Activated effector memory CD4-positive, alpha-beta T cell treated with anti-CD3 and anti-CD28 coated beads, Interleukin-2, amount 50 U/mL, for 16 hours (primary cell): ENCODE measurements around the gene SPAG6.
"Not testable (repeated sequence)": the region's sequence is repeated elsewhere in the genome, so short reads cannot be mapped to it uniquely, and the experiment has no call there.

Experiments
- DNase-seq: peaks from one replicate; pipeline ENCODE4 v3.0.0-alpha.2; 2020

SPAG6 gene

GRCh38 chr10:22343731-22344130, 1.6 kb upstream of the SPAG6 start:
- no peak for DNase-seq

DNA sequence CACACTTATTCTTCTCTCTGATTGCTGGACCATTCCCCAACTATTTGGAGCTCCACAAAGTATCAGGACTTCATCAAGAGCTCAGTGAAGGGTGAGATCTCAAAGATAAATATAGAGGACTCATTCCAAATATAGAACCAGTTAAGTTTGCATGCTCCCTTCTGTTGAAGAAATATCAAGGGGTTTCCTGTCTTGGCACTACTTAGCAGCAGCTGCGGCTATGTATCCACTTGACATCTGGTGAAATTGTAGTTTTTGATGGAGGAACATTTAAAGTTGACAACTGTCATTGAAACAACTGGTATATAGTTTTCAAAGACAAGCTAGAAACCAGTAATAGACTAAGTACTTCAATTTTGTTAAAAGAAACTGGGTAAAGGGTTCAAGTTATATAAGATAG, 1.0 kb upstream of the SPAG6 start:
- no peak for DNase-seq

- no peak for DNase-seq
These were observed 455 bp upstream of the SPAG6 start for GRCh38 chr10:22344781-22345300.

GRCh38 chr10:22346096-22346661, 883 bp downstream of the SPAG6 start:
- DNase-seq, result no peak

- no peak for DNase-seq
These were observed 4.5 kb downstream of the SPAG6 start for GRCh38 chr10:22349755-22350154.

DNA sequence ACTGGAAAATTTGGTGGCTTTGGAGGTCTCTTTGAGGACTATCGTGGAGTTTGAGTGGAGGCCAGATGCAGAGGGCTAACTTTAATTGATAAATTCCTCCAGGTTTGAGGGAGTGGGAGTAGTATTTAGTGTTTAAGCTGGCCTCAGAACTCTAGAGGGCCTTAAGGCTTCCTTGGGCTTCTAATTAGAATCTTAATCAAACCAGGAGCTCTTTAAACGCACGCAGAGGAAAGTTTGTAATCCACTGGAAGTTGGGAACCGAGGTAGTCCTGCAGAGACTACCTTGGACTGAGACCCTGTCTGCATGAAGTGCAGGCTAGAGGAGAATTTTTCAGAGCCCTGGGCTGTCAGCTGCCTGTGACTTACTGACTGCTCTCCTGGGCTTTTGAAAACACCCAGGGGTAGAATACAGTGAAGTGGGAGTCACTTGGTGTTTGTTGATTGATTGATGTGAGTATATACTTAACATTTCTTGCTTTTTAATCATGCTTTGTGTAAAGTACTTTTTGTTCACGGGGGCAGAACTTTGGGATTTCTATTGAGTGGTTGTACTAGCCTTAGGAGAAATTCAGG, 5.9 kb downstream of the SPAG6 start:
- no peak for DNase-seq

- no peak for DNase-seq
These were observed 11.1 kb downstream of the SPAG6 start for GRCh38 chr10:22356324-22356873.

- not testable (repeated sequence) for DNase-seq
These were observed 12.5 kb downstream of the SPAG6 start for GRCh38 chr10:22357770-22358169.

GRCh38 chr10:22363305-22363704, 18.0 kb downstream of the SPAG6 start:
- no peak for DNase-seq

GRCh38 chr10:22364407-22365140, 19.3 kb downstream of the SPAG6 start:
- DNase-seq, result no peak

DNA sequence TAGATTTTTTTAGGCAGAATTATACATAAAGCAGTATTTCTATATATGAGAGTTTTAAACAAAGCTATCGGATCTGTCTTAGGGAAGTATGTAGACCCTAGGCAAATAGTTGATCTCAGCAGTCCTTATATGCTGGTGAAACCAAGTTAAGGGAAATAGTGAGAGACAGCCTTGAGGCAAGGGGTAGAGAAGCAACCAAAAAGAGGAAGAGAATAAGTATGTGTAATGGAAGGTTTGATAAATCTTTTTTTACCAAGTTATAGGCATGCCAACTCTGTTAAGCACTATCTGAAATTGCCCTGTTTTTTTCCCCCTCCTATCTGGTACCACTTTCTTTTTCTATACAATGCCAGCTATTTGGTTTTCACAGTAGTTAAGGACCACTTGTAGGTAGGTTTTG, 19.9 kb downstream of the SPAG6 start:
- DNase-seq, result no peak

DNA sequence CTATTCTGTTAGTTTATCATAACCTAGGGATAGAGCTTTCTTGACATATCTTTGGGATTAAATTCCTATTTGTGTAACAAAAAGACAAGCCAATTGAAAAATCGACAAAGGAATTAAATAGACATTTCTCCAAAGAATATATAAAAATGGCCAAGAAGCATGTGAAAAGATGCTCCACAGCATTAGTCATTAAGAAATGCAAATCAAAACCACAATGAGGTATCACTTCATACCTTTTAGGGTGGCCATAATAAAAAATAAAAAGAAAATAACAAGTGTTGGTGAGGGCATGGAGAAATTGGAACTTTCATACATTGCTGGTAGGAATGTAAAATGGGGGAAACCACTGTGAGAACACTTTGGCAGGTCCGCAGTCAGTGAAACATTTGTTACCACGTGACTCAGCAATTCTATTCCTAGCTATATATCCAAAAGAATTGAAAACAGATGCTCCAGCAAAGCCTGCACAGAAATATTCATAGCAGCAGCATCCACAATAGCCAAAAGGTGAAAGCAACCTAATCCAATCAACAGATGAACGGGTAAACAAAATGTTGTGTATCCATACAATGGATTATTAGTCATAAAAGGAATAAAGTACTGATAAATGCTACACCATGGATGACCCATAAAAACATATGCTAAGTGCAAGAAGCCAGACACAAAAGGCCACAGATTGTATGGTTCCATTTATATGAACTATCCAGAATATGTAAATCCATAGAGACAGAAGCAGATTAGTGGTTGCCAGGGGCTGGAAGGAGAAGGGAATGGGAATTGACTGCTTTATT, 20.5 kb downstream of the SPAG6 start:
- no peak for DNase-seq

DNA sequence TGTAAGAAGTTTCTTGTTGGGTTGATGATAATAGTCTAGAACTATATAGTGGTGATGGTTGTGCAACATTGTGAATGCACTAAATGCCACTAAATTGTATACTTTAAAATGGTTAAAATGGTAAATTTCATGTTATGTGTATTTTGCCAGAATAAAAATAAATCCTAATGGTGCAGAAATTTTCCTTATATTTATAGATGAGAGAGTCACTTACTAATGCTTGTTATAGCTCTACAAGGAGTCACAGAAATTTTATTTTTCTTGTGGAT, 21.1 kb downstream of the SPAG6 start:
- DNase-seq, result no peak

DNA sequence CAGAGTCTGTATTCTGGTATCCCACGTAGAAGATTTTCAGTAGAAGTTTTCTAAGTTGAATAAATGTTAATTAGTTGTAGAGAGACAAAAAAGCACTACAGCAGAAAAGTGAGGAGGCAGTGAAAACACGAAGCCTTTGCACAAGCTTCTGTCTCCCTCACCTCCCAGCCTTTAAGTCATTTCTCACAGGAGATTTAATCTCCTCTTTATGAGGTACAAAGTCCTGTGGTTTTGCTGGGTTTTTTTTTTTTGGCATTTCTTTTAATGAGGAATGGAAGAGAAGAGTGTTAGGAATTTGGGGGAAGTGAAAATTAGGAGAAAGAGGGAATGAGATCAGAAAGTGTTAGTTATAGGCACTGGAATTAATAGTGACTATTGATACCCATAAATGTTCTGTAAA, 21.5 kb downstream of the SPAG6 start:
- no peak for DNase-seq

GRCh38 chr10:22367471-22367870, 22.2 kb downstream of the SPAG6 start:
- no peak for DNase-seq

DNA sequence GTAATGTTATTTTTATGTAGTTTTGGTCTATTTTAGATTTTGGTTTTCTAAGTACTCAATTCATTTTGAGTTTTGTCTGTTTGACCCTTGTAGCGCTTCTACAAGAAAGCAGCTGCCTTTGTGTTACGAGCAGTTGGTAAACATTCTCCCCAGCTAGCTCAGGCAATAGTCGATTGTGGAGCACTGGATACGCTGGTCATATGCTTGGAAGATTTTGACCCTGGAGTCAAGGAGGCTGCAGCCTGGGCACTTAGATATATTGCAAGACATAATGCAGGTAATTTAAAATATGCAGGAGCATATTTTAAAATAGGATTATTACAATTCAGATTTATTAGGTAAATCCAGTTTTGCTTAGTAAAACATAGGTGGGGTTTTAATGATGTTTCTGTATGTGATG, 23.1 kb downstream of the SPAG6 start:
- no peak for DNase-seq

DNA sequence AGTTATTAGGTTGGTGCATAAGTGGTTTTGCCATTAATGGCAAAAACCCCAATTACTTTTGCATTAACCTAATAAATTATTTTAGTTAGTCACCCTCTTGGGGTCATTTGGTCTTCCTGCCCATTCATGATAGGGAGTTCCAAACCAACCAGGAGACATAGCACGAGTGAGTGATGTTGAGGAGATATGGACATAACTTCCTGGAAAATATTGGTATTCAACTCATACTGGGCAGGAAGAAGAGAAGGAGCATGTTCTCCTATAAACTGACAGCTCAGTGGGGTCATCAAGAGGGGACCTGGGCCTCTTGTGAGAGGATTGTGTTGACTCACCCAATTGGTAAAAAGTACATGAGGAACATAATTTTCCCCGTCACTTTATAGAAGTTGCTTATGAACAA, 23.7 kb downstream of the SPAG6 start:
- DNase-seq, result no peak

DNA sequence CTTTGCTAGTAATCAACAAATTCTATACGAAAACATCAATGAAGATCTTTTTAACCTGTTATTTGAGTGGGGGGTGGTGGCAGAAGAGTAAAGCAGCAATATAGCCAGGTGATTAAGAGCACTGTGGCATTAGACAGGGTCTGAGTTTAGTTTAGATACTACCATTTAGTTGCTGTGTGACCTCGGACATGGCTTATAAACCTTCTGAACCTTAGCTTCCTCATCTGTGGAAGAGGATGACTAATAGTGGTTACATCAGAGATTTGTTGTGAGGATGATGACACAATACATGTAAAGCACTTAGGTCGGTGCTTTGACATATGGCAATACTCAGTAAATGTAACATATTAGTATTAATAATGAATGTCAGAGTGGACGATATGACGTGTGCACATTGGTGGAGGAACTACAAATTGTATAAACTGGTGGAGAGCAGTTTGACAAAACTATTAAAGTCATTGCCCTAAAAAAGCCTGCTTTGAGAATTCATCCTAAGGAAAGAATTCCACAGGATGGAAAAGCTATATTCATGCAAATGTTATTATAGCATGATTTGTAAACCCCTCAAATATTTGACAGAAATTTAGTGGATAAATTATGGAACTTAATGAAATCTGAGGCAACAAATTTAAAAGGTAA, 24.3 kb downstream of the SPAG6 start:
- DNase-seq, result no peak

GRCh38 chr10:22370320-22370719, 25.0 kb downstream of the SPAG6 start:
- DNase-seq, result no peak

- DNase-seq, result no peak
These were observed 27.0 kb downstream of the SPAG6 start for GRCh38 chr10:22372298-22372697.

- no peak for DNase-seq
These were observed 27.6 kb downstream of the SPAG6 start for GRCh38 chr10:22372917-22373316.

GRCh38 chr10:22374489-22375126, 29.3 kb downstream of the SPAG6 start:
- DNase-seq, result no peak

DNA sequence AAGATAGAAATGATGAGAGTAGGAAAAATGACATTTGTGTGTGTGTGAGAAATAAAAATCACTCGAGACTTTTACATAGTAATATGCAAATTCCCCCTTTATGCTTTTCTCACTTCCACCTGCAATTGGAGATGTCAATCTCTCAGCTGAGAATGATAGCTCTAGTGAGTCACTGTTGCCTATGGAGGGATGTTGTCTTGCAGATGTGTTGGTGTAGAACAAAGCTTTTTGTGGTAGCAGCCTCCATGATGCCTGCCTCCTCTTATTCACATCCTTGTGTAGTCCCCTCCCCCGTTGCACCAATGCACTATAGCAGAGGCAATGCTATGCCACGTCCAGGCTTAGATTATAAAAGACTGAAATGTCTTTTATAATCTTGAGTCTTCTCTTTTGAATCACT, 33.8 kb downstream of the SPAG6 start:
- DNase-seq, result peak; percentile 69
